Vagina (tissue), 2 donors: ENCODE data around the gene CAPN13. TPM values are rescaled to one million over a fixed set of nuclear protein-coding genes. Genes with fewer than 3 reads are reported as not detected.
"Not testable (repeated sequence)": the region's sequence is repeated elsewhere in the genome, so short reads cannot be mapped to it uniquely, and the experiment has no call there.

Source experiments
- DNase-seq, 2 donors: peaks; one replicate each; pipeline ENCODE4 v3.0.0-alpha.2; 2017; ENCODE audit errors: extremely low spot score in 2 of 2
- H3K27ac ChIP-seq: fragments of 200-600 bp; sonication (generic); one replicate; pipeline ENCODE4 v1.5.1; 2019
- H3K27me3 ChIP-seq: fragments of 200-600 bp; sonication (generic); one replicate; pipeline ENCODE4 v1.5.1; 2019
- H3K36me3 ChIP-seq, 2 donors: fragments of 200-600 bp; sonication (generic); one replicate each; pipeline ENCODE4 v1.5.1; 2017 to 2019
- H3K4me1 ChIP-seq: fragments of 200-600 bp; sonication (generic); one replicate; pipeline ENCODE4 v1.5.1; 2019
- H3K4me3 ChIP-seq, 2 donors: fragments of 200-600 bp; sonication (generic); 1 replicate in 1 of 2; 2 replicates in 1 of 2; pipeline ENCODE4 v1.5.1; 2016 to 2019
- H3K9me3 ChIP-seq: fragments of 200-600 bp; sonication (generic); one replicate; pipeline ENCODE4 v1.5.1; 2019
- CTCF ChIP-seq, 3 experiments: fragments of 450-650 bp in 2 of 3; fragments of 200-600 bp in 1 of 3; sonication (generic) in 1 of 3; IDR thresholded peaks; one replicate each; pipeline ENCODE4 v1.5.1; 2017 to 2019; ENCODE audit warnings: antibody characterized with exemption in 3 of 3, mild to moderate bottlenecking in 2 of 3, moderate library complexity in 2 of 3
- POLR2A ChIP-seq, 2 donors: fragments of 450-650 bp; IDR thresholded peaks; one replicate each; pipeline ENCODE4 v1.6.1; 2017; ENCODE audit warnings: antibody characterized with exemption in 2 of 2, mild to moderate bottlenecking in 2 of 2, moderate library complexity in 2 of 2
- POLR2AphosphoS5 ChIP-seq, 2 donors: sonication (generic); formaldehyde crosslinking; IDR thresholded peaks; one replicate each; pipeline ENCODE4 v1.9.0; 2017; ENCODE audit warnings: antibody characterized with exemption in 2 of 2, mild to moderate bottlenecking in 2 of 2, low read depth in 1 of 2; ENCODE audit not compliant: insufficient read depth in 1 of 2
- intact Hi-C: fragments of 100-400 bp; cut with DNase I; formaldehyde crosslinking; loops from one replicate; pipeline ENCODE4 v1.15.1; 2023
- total RNA-seq: library from RNA; depleted of rRNA; stranded (reverse); fragments of >200 nt; gene quantifications from one replicate; pipeline ENCODE4 v1.2.3, GENCODE V29; 2016

The CAPN13 gene
- total RNA-seq, 1 donor from 2014 or later: not detected

DNA sequence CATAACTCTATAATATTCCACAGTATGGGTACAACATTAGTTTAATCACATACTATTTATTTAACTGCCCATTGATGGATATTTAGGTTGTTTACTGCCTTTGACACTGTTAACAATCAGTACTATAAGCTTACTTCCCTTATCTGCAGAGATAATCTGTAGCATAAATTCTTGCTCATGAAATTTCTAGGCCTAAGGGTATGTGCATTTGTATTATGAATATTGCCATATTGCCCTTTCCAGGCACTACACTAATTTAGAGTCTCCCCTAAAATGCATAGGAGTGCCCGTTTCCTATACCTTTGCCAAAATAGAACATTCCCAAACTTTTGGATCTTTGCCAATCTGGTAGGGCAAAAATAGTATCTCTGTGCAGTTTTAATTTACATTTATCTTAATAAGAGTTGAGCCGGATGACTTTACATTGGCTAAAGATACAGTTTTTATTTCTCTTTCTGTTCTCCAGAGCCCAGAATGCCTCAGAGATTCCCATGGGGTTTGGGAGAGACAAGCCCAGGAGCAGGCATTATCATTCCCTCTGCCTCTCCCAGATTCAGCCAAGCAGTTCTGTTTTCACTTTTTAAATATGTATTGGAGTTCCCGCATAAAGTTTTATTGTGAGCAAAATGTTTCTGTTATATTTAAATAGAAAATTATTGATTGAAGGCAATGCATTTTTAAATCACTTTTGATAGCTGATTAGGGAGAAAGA, 102.8 kb downstream of the CAPN13 start:
- DNase-seq: peak in 1 of 2 donors; percentile 6
- no peak overlapping the region for H3K27ac ChIP-seq
- no peak overlapping the region for H3K4me3 ChIP-seq
- H3K27me3 ChIP-seq: no peaks in the 10 kb centered on the region
- H3K9me3 ChIP-seq: peaks cover 8% of the 10 kb centered on the region
- H3K4me1 ChIP-seq: peaks cover 15% of the 10 kb centered on the region
- intact Hi-C loops: loop anchor here (5.0 kb wide), 2 partner anchors 497 to 532 kb away; no protein-coding TSS in a partner anchor
- no peak for TF ChIP-seq POLR2A (IDR thresholded peaks at IDR 0.05)
- TF ChIP-seq POLR2AphosphoS5 (IDR thresholded peaks at IDR 0.05; ENCODE audit: insufficient read depth in 1 of 2, low read depth in 1 of 2): no peak
- TF ChIP-seq CTCF (IDR thresholded peaks at IDR 0.05): no peak
- no peaks in the 10 kb centered on the region for H3K36me3 ChIP-seq

DNA sequence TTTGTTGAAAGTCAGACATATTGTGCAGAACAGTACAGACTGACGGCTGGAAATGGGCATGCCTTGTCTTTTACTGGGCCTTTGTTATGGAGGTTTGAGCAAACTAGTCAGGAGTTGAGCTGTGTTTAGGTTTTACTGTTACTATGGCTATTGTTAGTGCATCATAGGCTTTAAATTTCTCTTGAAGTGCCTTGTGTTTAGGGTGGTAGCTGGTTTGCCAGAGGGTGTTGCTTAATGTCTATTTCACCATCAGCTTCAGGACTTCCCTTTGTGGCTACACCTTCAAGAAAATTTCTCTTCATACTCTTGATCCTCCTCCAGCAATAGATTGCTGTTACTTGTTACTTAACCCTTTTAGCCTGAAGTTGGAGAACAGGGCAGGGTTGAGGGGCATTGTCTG, 104.6 kb downstream of the CAPN13 start:
- intact Hi-C loops: no loop called here
- Histone ChIP-seq H3K27ac (no peak overlapping the region), H3K4me3 (no peak overlapping the region), H3K36me3 (no peaks in the 10 kb centered on the region), H3K27me3 (no peaks in the 10 kb centered on the region), H3K9me3 (peaks cover 8% of the 10 kb centered on the region), H3K4me1 (no peaks in the 10 kb centered on the region)
- TF ChIP-seq POLR2AphosphoS5 (IDR thresholded peaks at IDR 0.05; ENCODE audit: insufficient read depth in 1 of 2, low read depth in 1 of 2) (no peak), POLR2A (IDR thresholded peaks at IDR 0.05) (no peak), CTCF (IDR thresholded peaks at IDR 0.05) (no peak)
- no peak for DNase-seq

- no peaks in the 10 kb centered on the region for H3K4me1 ChIP-seq
- H3K27me3 ChIP-seq: no peaks in the 10 kb centered on the region
- TF ChIP-seq CTCF (IDR thresholded peaks at IDR 0.05): no peak
- no peak for TF ChIP-seq POLR2A (IDR thresholded peaks at IDR 0.05)
- TF ChIP-seq POLR2AphosphoS5 (IDR thresholded peaks at IDR 0.05; ENCODE audit: insufficient read depth in 1 of 2, low read depth in 1 of 2): no peak
- peaks cover 8% of the 10 kb centered on the region for H3K9me3 ChIP-seq
- no peak overlapping the region for H3K27ac ChIP-seq
- no peak overlapping the region for H3K4me3 ChIP-seq
- DNase-seq: no peak
- intact Hi-C loops: no loop called here
- no peaks in the 10 kb centered on the region for H3K36me3 ChIP-seq
Observed at GRCh38 chr2:30701782-30702181, 105.5 kb downstream of the CAPN13 start.

DNA sequence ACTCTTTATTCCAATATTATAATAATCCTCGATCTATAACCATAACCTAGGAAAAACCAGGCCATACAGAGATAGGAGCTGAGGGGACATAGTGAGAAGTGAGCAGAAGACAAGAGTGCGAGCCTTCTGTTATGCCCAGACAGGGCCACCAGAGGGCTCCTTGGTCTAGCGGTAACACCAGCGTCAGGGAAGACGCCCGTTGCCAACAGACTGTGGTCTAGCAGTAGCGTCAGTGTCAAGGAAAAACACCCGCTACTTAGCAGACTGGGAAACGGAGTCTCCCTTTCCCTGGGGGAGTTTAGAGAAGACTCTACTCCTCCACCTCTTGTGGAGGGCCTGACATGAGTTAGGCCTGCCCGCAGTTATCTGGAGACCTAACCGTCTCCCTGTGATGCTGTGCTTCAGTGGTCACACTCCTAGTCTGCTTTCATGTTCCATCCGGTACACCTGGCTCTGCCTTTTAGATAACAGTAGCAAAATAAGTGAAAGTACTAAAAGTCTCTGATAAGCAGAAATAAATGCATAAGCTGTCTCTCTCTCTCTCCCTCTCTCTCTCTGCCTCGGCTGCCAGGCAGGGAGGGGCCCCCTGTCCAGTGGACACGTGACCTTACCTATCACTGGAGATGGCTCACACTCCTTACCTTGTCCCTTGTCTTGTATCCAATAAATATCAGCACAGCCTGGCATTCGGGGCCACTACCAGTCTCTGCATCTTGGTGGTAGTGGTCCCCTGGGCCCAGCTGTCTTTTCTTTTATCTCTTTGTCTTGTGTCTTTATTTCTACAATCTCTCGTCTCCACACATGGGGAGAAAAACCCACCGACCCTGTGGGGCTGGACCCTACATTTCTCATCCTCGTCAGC, 109.8 kb downstream of the CAPN13 start:
- DNase-seq: peak; percentile 47 to 64
- intact Hi-C loops: loop anchor here (5.0 kb wide), 1 partner anchor 530 kb away; no protein-coding TSS in a partner anchor
- H3K4me1 ChIP-seq, H3K9me3 ChIP-seq, H3K27ac ChIP-seq, H3K4me3 ChIP-seq, H3K27me3 ChIP-seq, H3K36me3 ChIP-seq: not testable (repeated sequence)

DNA sequence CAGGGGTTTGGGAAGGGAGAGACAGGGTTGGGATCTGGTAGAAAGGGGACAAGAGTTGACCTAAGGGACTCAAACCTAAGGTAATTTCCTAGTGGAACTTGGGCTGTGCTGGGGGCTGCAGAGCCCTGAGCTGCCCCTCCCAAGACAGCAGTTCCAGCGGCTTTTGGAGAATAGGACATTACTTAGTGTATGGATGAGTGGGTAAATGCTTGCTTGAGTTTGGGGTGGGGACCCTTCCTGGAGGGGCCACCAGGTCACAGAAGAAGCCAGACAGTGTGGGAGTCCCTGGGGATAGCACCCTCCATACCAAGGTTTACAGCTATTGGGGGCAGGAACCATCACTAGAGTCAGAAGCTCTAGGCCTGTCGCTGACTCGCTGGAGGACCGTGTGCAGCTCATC, 111.5 kb downstream of the CAPN13 start:
- TF ChIP-seq POLR2AphosphoS5 (IDR thresholded peaks at IDR 0.05; ENCODE audit: insufficient read depth in 1 of 2, low read depth in 1 of 2) (no peak), POLR2A (IDR thresholded peaks at IDR 0.05) (no peak), CTCF (IDR thresholded peaks at IDR 0.05) (no peak)
- H3K36me3 ChIP-seq: no peaks in the 10 kb centered on the region
- H3K27ac ChIP-seq: no peak overlapping the region
- H3K4me1 ChIP-seq: no peaks in the 10 kb centered on the region
- peak in 1 of 2 donors; percentile 54 for DNase-seq
- no peaks in the 10 kb centered on the region for H3K9me3 ChIP-seq
- H3K27me3 ChIP-seq: no peaks in the 10 kb centered on the region
- intact Hi-C loops: loop anchor here (5.0 kb wide), 1 partner anchor 528 kb away; no protein-coding TSS in a partner anchor
- H3K4me3 ChIP-seq: no peak overlapping the region
